ENCODE data around the gene CTSG.
"Not testable (repeated sequence)": the region's sequence is repeated elsewhere in the genome, so short reads cannot be mapped to it uniquely, and the experiment has no call there.

CTSG gene

GRCh38 chr14:24595073-24595808 lies 19.2 kb upstream of the CTSG start:
- no peak overlapping the region for H3K4me3 ChIP-seq (ENCODE audit: low read length in 2 of 2)
- no peaks in the 10 kb centered on the region for H3K36me3 ChIP-seq (ENCODE audit: control insufficient read depth in 2 of 2, insufficient read depth in 2 of 2, low read length in 2 of 2)
- H3K4me1 ChIP-seq (ENCODE audit: control insufficient read depth, insufficient read depth, low read length), result no peaks in the 10 kb centered on the region
- no peaks in the 10 kb centered on the region for H3K27me3 ChIP-seq (ENCODE audit: control insufficient read depth in 1 of 2, insufficient read depth in 2 of 2, low read length in 2 of 2)
- peaks cover 0 to 4% of the 10 kb centered on the region in 2 donors for H3K9me3 ChIP-seq (ENCODE audit: control insufficient read depth in 2 of 2, low read length in 2 of 2)
- no peak overlapping the region for H3K9ac ChIP-seq (ENCODE audit: low read length in 2 of 2)
- H3K27ac ChIP-seq (ENCODE audit: low read length), result no peak overlapping the region

- H3K9ac ChIP-seq (ENCODE audit: low read length in 2 of 2); H3K4me1 ChIP-seq (ENCODE audit: control insufficient read depth, insufficient read depth, low read length); H3K9me3 ChIP-seq (ENCODE audit: control insufficient read depth in 2 of 2, low read length in 2 of 2); H3K4me3 ChIP-seq (ENCODE audit: low read length in 2 of 2); H3K36me3 ChIP-seq (ENCODE audit: control insufficient read depth in 2 of 2, insufficient read depth in 2 of 2, low read length in 2 of 2); H3K27me3 ChIP-seq (ENCODE audit: control insufficient read depth in 1 of 2, insufficient read depth in 2 of 2, low read length in 2 of 2); H3K27ac ChIP-seq (ENCODE audit: low read length): not testable (repeated sequence)
These were observed 15.0 kb upstream of the CTSG start for GRCh38 chr14:24591004-24591403.

GRCh38 chr14:24584402-24584801 lies 8.4 kb upstream of the CTSG start:
- not testable (repeated sequence) for H3K4me1 ChIP-seq (ENCODE audit: control insufficient read depth, insufficient read depth, low read length); H3K9ac ChIP-seq (ENCODE audit: low read length in 2 of 2); H3K4me3 ChIP-seq (ENCODE audit: low read length in 2 of 2); H3K9me3 ChIP-seq (ENCODE audit: control insufficient read depth in 2 of 2, low read length in 2 of 2); H3K36me3 ChIP-seq (ENCODE audit: control insufficient read depth in 2 of 2, insufficient read depth in 2 of 2, low read length in 2 of 2); H3K27ac ChIP-seq (ENCODE audit: low read length); H3K27me3 ChIP-seq (ENCODE audit: control insufficient read depth in 1 of 2, insufficient read depth in 2 of 2, low read length in 2 of 2)

GRCh38 chr14:24578558-24578957 lies 2.5 kb upstream of the CTSG start:
- no peak overlapping the region for H3K27ac ChIP-seq (ENCODE audit: low read length)
- H3K4me3 ChIP-seq (ENCODE audit: low read length in 2 of 2), result no peak overlapping the region
- H3K4me1 ChIP-seq (ENCODE audit: control insufficient read depth, insufficient read depth, low read length), result no peaks in the 10 kb centered on the region
- H3K36me3 ChIP-seq (ENCODE audit: control insufficient read depth in 2 of 2, insufficient read depth in 2 of 2, low read length in 2 of 2), result no peaks in the 10 kb centered on the region
- H3K9ac ChIP-seq (ENCODE audit: low read length in 2 of 2), result no peak overlapping the region
- H3K9me3 ChIP-seq (ENCODE audit: control insufficient read depth in 2 of 2, low read length in 2 of 2), result peaks cover 0 to 2% of the 10 kb centered on the region in 2 donors
- H3K27me3 ChIP-seq (ENCODE audit: control insufficient read depth in 1 of 2, insufficient read depth in 2 of 2, low read length in 2 of 2), result no peaks in the 10 kb centered on the region

GRCh38 chr14:24576771-24577170 lies 721 bp upstream of the CTSG start:
- Histone ChIP-seq H3K4me3 (ENCODE audit: low read length in 2 of 2) (no peak overlapping the region), H3K4me1 (ENCODE audit: control insufficient read depth, insufficient read depth, low read length) (no peaks in the 10 kb centered on the region), H3K27me3 (ENCODE audit: control insufficient read depth in 1 of 2, insufficient read depth in 2 of 2, low read length in 2 of 2) (no peaks in the 10 kb centered on the region), H3K9me3 (ENCODE audit: control insufficient read depth in 2 of 2, low read length in 2 of 2) (peaks cover 0 to 3% of the 10 kb centered on the region in 2 donors), H3K36me3 (ENCODE audit: control insufficient read depth in 2 of 2, insufficient read depth in 2 of 2, low read length in 2 of 2) (no peaks in the 10 kb centered on the region), H3K9ac (ENCODE audit: low read length in 2 of 2) (no peak overlapping the region), H3K27ac (ENCODE audit: low read length) (no peak overlapping the region)

- H3K27ac ChIP-seq (ENCODE audit: low read length), result no peak overlapping the region
These were observed 1.8 kb downstream of the CTSG start for GRCh38 chr14:24574206-24574774.

GRCh38 chr14:24566318-24566717 lies 9.7 kb downstream of the CTSG start:
- no peak overlapping the region for H3K9ac ChIP-seq (ENCODE audit: low read length in 2 of 2)
- no peaks in the 10 kb centered on the region for H3K4me1 ChIP-seq (ENCODE audit: control insufficient read depth, insufficient read depth, low read length)
- no peaks in the 10 kb centered on the region for H3K27me3 ChIP-seq (ENCODE audit: control insufficient read depth in 1 of 2, insufficient read depth in 2 of 2, low read length in 2 of 2)
- H3K4me3 ChIP-seq (ENCODE audit: low read length in 2 of 2), result no peak overlapping the region
- no peaks in the 10 kb centered on the region for H3K36me3 ChIP-seq (ENCODE audit: control insufficient read depth in 2 of 2, insufficient read depth in 2 of 2, low read length in 2 of 2)
- H3K9me3 ChIP-seq (ENCODE audit: control insufficient read depth in 2 of 2, low read length in 2 of 2), result peaks cover 4 to 14% of the 10 kb centered on the region in 2 donors
- no peak overlapping the region for H3K27ac ChIP-seq (ENCODE audit: low read length)

More at GRCh38 chr14:24574206-24574774, 1.8 kb downstream of the CTSG start:
- H3K9ac ChIP-seq (ENCODE audit: low read length in 2 of 2), result no peak overlapping the region
- H3K36me3 ChIP-seq (ENCODE audit: control insufficient read depth in 2 of 2, insufficient read depth in 2 of 2, low read length in 2 of 2), result no peaks in the 10 kb centered on the region
- H3K9me3 ChIP-seq (ENCODE audit: control insufficient read depth in 2 of 2, low read length in 2 of 2), result peaks cover 0 to 3% of the 10 kb centered on the region in 2 donors
- no peak overlapping the region for H3K4me3 ChIP-seq (ENCODE audit: low read length in 2 of 2)
- H3K27me3 ChIP-seq (ENCODE audit: control insufficient read depth in 1 of 2, insufficient read depth in 2 of 2, low read length in 2 of 2), result no peaks in the 10 kb centered on the region
- no peaks in the 10 kb centered on the region for H3K4me1 ChIP-seq (ENCODE audit: control insufficient read depth, insufficient read depth, low read length)

GRCh38 chr14:24565766-24566165 lies 10.3 kb downstream of the CTSG start:
- Histone ChIP-seq H3K4me1 (ENCODE audit: control insufficient read depth, insufficient read depth, low read length) (no peaks in the 10 kb centered on the region), H3K27me3 (ENCODE audit: control insufficient read depth in 1 of 2, insufficient read depth in 2 of 2, low read length in 2 of 2) (no peaks in the 10 kb centered on the region), H3K9ac (ENCODE audit: low read length in 2 of 2) (no peak overlapping the region), H3K27ac (ENCODE audit: low read length) (no peak overlapping the region), H3K4me3 (ENCODE audit: low read length in 2 of 2) (no peak overlapping the region), H3K36me3 (ENCODE audit: control insufficient read depth in 2 of 2, insufficient read depth in 2 of 2, low read length in 2 of 2) (no peaks in the 10 kb centered on the region), H3K9me3 (ENCODE audit: control insufficient read depth in 2 of 2, low read length in 2 of 2) (peaks cover 4 to 14% of the 10 kb centered on the region in 2 donors)

GRCh38 chr14:24563505-24563904 lies 12.5 kb downstream of the CTSG start:
- Histone ChIP-seq H3K27ac (ENCODE audit: low read length) (no peak overlapping the region), H3K36me3 (ENCODE audit: control insufficient read depth in 2 of 2, insufficient read depth in 2 of 2, low read length in 2 of 2) (no peaks in the 10 kb centered on the region), H3K9ac (ENCODE audit: low read length in 2 of 2) (no peak overlapping the region), H3K9me3 (ENCODE audit: control insufficient read depth in 2 of 2, low read length in 2 of 2) (peaks cover 4 to 14% of the 10 kb centered on the region in 2 donors), H3K27me3 (ENCODE audit: control insufficient read depth in 1 of 2, insufficient read depth in 2 of 2, low read length in 2 of 2) (no peaks in the 10 kb centered on the region), H3K4me3 (ENCODE audit: low read length in 2 of 2) (no peak overlapping the region), H3K4me1 (ENCODE audit: control insufficient read depth, insufficient read depth, low read length) (no peaks in the 10 kb centered on the region)

- H3K9me3 ChIP-seq (ENCODE audit: control insufficient read depth in 2 of 2, low read length in 2 of 2), result peaks cover 0 to 2% of the 10 kb centered on the region in 2 donors
- no peak overlapping the region for H3K9ac ChIP-seq (ENCODE audit: low read length in 2 of 2)
- H3K27ac ChIP-seq (ENCODE audit: low read length), result no peak overlapping the region
- no peaks in the 10 kb centered on the region for H3K36me3 ChIP-seq (ENCODE audit: control insufficient read depth in 2 of 2, insufficient read depth in 2 of 2, low read length in 2 of 2)
- H3K27me3 ChIP-seq (ENCODE audit: control insufficient read depth in 1 of 2, insufficient read depth in 2 of 2, low read length in 2 of 2), result peaks cover 0 to 2% of the 10 kb centered on the region in 2 donors
- H3K4me1 ChIP-seq (ENCODE audit: control insufficient read depth, insufficient read depth, low read length), result no peaks in the 10 kb centered on the region
- H3K4me3 ChIP-seq (ENCODE audit: low read length in 2 of 2), result no peak overlapping the region
These were observed 19.3 kb downstream of the CTSG start for GRCh38 chr14:24556756-24557155.

GRCh38 chr14:24549064-24549463 lies 27.0 kb downstream of the CTSG start:
- H3K27me3 ChIP-seq (ENCODE audit: control insufficient read depth in 1 of 2, insufficient read depth in 2 of 2, low read length in 2 of 2); H3K4me3 ChIP-seq (ENCODE audit: low read length in 2 of 2); H3K4me1 ChIP-seq (ENCODE audit: control insufficient read depth, insufficient read depth, low read length); H3K27ac ChIP-seq (ENCODE audit: low read length); H3K36me3 ChIP-seq (ENCODE audit: control insufficient read depth in 2 of 2, insufficient read depth in 2 of 2, low read length in 2 of 2); H3K9me3 ChIP-seq (ENCODE audit: control insufficient read depth in 2 of 2, low read length in 2 of 2); H3K9ac ChIP-seq (ENCODE audit: low read length in 2 of 2): not testable (repeated sequence)

Measured in stomach smooth muscle (tissue), 2 donors.